Natural killer cell (primary cell): ENCODE measurements around the gene LEMD2. TPM values are rescaled to one million over a fixed set of nuclear protein-coding genes. Genes with fewer than 3 reads are reported as not detected.

Source experiments
- ATAC-seq, 3 donors: fragments of 150-1000 bp in 2 of 3; fragments of 200-7000 bp in 1 of 3; cut with Tn5 transposase; 1 replicate in 1 of 3; 2 replicates in 2 of 3; pipeline ENCODE4 v1.10.0; 2021; ENCODE audit warnings: mild to moderate bottlenecking in 2 of 3, moderate library complexity in 2 of 3
- DNase-seq, 2 donors: peaks; one replicate each; pipeline versions ENCODE4 v3.0.0 to v3.0.0-alpha.2; 2013 to 2021; ENCODE audit warnings: mixed read lengths in 1 of 2
- H3K27ac ChIP-seq: one replicate; pipeline ENCODE4 v1.5.1; 2013; ENCODE audit warnings: mild to moderate bottlenecking, low read length
- H3K27me3 ChIP-seq: one replicate; pipeline ENCODE4 v1.6.1; 2013; ENCODE audit warnings: low read length; ENCODE audit not compliant: control insufficient read depth, insufficient read depth
- H3K36me3 ChIP-seq: one replicate; pipeline ENCODE4 v1.6.1; 2013; ENCODE audit warnings: low read length; ENCODE audit not compliant: control insufficient read depth, insufficient read depth
- H3K4me1 ChIP-seq: one replicate; pipeline ENCODE4 v1.6.1; 2013; ENCODE audit warnings: low read length; ENCODE audit not compliant: control insufficient read depth, insufficient read depth
- H3K4me3 ChIP-seq: one replicate; pipeline ENCODE4 v1.5.1; 2013; ENCODE audit warnings: low read length
- H3K9me3 ChIP-seq: one replicate; pipeline ENCODE4 v1.6.1; 2013; ENCODE audit warnings: low read length; ENCODE audit not compliant: control insufficient read depth, insufficient read depth
- H3K27ac Mint-ChIP-seq, 2 donors: one replicate each; pipeline ENCODE4 v1.8.0; 2022; ENCODE audit warnings: mild to moderate bottlenecking in 2 of 2, mixed read lengths in 2 of 2, moderate library complexity in 1 of 2
- H3K27me3 Mint-ChIP-seq, 2 donors: one replicate each; pipeline ENCODE4 v1.8.0; 2022; ENCODE audit warnings: low read depth in 2 of 2, mixed read lengths in 2 of 2
- H3K36me3 Mint-ChIP-seq: one replicate; pipeline ENCODE4 v1.8.0; 2022; ENCODE audit warnings: mixed read lengths
- H3K4me1 Mint-ChIP-seq, 2 donors: one replicate each; pipeline ENCODE4 v1.8.0; 2022; ENCODE audit warnings: mixed read lengths in 2 of 2
- H3K4me3 Mint-ChIP-seq: one replicate; pipeline ENCODE4 v1.8.0; 2022; ENCODE audit warnings: mild to moderate bottlenecking, moderate library complexity, mixed read lengths
- H3K9me3 Mint-ChIP-seq, 2 donors: one replicate each; pipeline ENCODE4 v1.8.0; 2022; ENCODE audit warnings: mixed read lengths in 2 of 2
- CTCF ChIP-seq: fragments of 200-600 bp; IDR thresholded peaks from one replicate; pipeline ENCODE4 v1.8.0; 2022; ENCODE audit warnings: antibody characterized with exemption
- WGBS: methylation state at CpG from one replicate; pipeline ENCODE4 v1.1.7; 2013; ENCODE audit warnings: missing lambda C conversion rate; ENCODE audit not compliant: insufficient coverage; 5-methylcytosine and 5-hydroxymethylcytosine counted together
- intact Hi-C: fragments of 100-400 bp; cut with micrococcal nuclease; formaldehyde crosslinking; loops from one replicate; pipeline ENCODE4 v1.14.2; 2022
- total RNA-seq, 4 donors: library from RNA; stranded (reverse); fragments of 120-200 nt in 1 of 4; gene quantifications; one replicate each; pipeline versions ENCODE4 v1.2.3 to v1.2.4, GENCODE V29; 2013 to 2022

Gene LEMD2
- total RNA-seq, 3 donors from 2014 or later (not counting 1 experiment from before 2014, with no cell fraction given) = 109 to 133 (median 121) TPM

GRCh38 chr6:33745548-33745947 lies 43.4 kb downstream of the LEMD2 start:
- TF ChIP-seq CTCF = no peak
- Mint-ChIP-seq H3K4me3 (no peak overlapping the region), H3K27me3 (peaks cover 7 to 12% of the 10 kb centered on the region in 2 donors), H3K9me3 (no peaks in the 10 kb centered on the region), H3K4me1 (peaks cover 5% of the 10 kb centered on the region in 2 donors), H3K36me3 (no peaks in the 10 kb centered on the region), H3K27ac (no peak overlapping the region)
- Histone ChIP-seq H3K4me3 (no peak overlapping the region), H3K9me3 (no peaks in the 10 kb centered on the region), H3K36me3 (no peaks in the 10 kb centered on the region), H3K27me3 (no peaks in the 10 kb centered on the region), H3K27ac (no peak overlapping the region), H3K4me1 (no peaks in the 10 kb centered on the region)
- 88% methylated on average over 7 of the region's 7 CpGs for WGBS
- no peak for ATAC-seq
- DNase-seq = no peak
- intact Hi-C loops = no loop called here

- 79% methylated on average over 13 of the region's 13 CpGs for WGBS
- Histone ChIP-seq H3K36me3 (no peaks in the 10 kb centered on the region), H3K4me3 (no peak overlapping the region), H3K27ac (no peak overlapping the region), H3K27me3 (no peaks in the 10 kb centered on the region), H3K9me3 (no peaks in the 10 kb centered on the region), H3K4me1 (no peaks in the 10 kb centered on the region)
- TF ChIP-seq CTCF = no peak
- no peak overlapping the region for H3K4me3 Mint-ChIP-seq
- intact Hi-C loops = loop anchor here (1.0 kb wide), 3 partner anchors 160 to 409 kb away; no protein-coding TSS in a partner anchor
- peaks cover 5% of the 10 kb centered on the region in 2 donors for H3K4me1 Mint-ChIP-seq
- ATAC-seq (no peak), DNase-seq (no peak)
- H3K27me3 Mint-ChIP-seq = peaks cover 7 to 12% of the 10 kb centered on the region in 2 donors
- no peak overlapping the region for H3K27ac Mint-ChIP-seq
- H3K9me3 Mint-ChIP-seq = no peaks in the 10 kb centered on the region
- H3K36me3 Mint-ChIP-seq = no peaks in the 10 kb centered on the region
Observed at GRCh38 chr6:33744895-33745546, 43.9 kb downstream of the LEMD2 start.

- TF ChIP-seq CTCF = peak; percentile 75
- no peaks in the 10 kb centered on the region for H3K4me1 ChIP-seq
- no peaks in the 10 kb centered on the region for H3K27me3 ChIP-seq
- H3K9me3 Mint-ChIP-seq = no peaks in the 10 kb centered on the region
- peaks cover 5% of the 10 kb centered on the region in 2 donors for H3K4me1 Mint-ChIP-seq
- peak; percentile 71 to 91 (median 86) for ATAC-seq
- peaks cover 7 to 12% of the 10 kb centered on the region in 2 donors for H3K27me3 Mint-ChIP-seq
- H3K9me3 ChIP-seq = no peaks in the 10 kb centered on the region
- no peak overlapping the region for H3K4me3 ChIP-seq
- no peak overlapping the region for H3K27ac Mint-ChIP-seq
- H3K36me3 Mint-ChIP-seq = no peaks in the 10 kb centered on the region
- H3K27ac ChIP-seq = no peak overlapping the region
- no peaks in the 10 kb centered on the region for H3K36me3 ChIP-seq
- WGBS = 38% methylated on average over 10 of the region's 11 CpGs
- DNase-seq = peak; percentile 66 to 86
- no peak overlapping the region for H3K4me3 Mint-ChIP-seq
- intact Hi-C loops = loop anchor here (1.0 kb wide), 3 partner anchors 159 to 410 kb away; no protein-coding TSS in a partner anchor
Observed at GRCh38 chr6:33744001-33744848, 44.7 kb downstream of the LEMD2 start.
